Measurements from ENCODE around the gene PPFIA1. TPM values are rescaled to one million over a fixed set of nuclear protein-coding genes. Genes with fewer than 3 reads are reported as not detected.

PPFIA1 gene
- total and polyA plus RNA-seq, 2 of the 8 experiments (the other 6 are each of a cell fraction or from before 2014, with no cell fraction given): 44.3 to 73.5 TPM

GRCh38 chr11:70432580-70432979 lies 162.1 kb downstream of the PPFIA1 start (continued):
- TF ChIP-seq ATF3 (IDR thresholded peaks at IDR 0.05; ENCODE audit: insufficient read depth, low read depth, low read length) (no peak), EGR1 (IDR thresholded peaks at IDR 0.05; ENCODE audit: borderline replicate concordance, low read depth, low read length) (no peak), MAX (IDR thresholded peaks at IDR 0.05) (no peak)

Data from H1 (cell line).